ENCODE results near the gene SLC6A9.

The SLC6A9 gene

DNA sequence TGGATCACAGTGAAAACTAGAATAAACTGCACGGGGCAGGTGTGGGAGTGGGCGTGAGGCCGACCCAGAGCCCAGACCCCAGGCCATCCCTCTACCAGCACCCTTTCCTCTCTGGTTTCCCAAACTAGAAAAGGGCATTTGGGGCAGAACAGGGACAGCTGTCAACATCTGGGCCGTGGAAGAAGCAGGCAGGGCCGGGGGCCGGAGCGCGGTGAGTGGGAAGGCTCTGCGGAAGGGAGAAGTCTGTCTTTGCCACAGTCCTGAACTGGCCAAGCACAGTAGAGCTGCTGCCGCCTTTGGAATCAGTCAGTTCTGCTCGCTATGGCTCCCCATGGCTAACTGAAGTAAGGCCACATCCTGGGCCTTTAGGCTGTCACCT is 33.3 kb downstream of the SLC6A9 start:
- no peak for DNase-seq

DNA sequence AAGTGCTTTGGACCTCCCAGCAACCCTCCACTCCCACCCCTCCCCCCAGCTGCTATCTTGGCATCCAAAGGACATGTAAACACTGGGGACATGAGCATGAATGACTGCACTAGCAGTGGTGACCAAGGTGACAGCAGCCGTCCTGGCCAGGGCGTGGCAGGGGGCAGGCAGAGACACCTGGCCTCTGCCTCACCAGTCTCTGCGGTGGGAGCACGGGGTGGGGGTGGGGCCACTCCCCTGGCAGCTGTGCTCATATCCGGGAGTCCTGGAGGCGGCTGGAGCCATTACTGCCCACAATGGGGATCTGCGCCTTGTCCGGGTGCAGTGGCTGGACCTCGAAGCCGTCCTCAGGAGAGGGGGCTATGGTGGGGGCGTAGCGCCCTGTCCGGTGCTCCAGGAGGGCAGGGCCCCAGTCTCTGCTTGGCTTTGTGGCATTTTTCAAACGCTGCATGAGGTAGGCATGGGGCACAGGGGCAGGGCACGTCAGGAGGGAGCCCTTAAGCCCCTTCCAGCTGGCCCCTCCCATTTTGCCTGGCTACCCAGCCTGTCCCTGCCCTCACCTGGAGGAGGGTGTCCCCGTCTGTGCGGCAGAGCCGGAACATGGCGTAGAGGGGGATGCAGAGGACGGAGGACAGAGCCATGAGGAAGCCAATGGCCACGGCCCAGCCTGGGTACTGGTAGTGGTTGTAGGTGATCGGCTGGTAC is 33.8 kb downstream of the SLC6A9 start:
- DNase-seq: no peak

DNA sequence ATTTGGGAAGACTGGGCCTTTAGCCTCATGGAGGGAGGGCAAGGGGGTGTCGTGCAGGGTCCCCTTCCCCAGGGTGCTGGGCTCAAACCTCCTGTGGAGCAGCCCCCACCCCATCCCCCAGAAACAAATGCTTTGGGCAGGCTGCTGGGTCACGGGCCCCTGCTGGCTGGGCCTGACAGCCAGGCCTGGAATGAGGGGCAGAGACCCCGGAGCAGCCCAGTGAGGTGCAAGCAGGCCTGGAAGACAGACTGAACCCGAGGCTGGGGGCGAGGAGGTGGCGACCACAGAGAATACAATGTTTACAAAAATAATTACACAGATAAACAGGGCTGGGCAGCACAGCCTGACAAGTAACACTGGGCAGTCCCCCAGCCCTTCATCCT is 34.5 kb downstream of the SLC6A9 start:
- no peak for DNase-seq

DNA sequence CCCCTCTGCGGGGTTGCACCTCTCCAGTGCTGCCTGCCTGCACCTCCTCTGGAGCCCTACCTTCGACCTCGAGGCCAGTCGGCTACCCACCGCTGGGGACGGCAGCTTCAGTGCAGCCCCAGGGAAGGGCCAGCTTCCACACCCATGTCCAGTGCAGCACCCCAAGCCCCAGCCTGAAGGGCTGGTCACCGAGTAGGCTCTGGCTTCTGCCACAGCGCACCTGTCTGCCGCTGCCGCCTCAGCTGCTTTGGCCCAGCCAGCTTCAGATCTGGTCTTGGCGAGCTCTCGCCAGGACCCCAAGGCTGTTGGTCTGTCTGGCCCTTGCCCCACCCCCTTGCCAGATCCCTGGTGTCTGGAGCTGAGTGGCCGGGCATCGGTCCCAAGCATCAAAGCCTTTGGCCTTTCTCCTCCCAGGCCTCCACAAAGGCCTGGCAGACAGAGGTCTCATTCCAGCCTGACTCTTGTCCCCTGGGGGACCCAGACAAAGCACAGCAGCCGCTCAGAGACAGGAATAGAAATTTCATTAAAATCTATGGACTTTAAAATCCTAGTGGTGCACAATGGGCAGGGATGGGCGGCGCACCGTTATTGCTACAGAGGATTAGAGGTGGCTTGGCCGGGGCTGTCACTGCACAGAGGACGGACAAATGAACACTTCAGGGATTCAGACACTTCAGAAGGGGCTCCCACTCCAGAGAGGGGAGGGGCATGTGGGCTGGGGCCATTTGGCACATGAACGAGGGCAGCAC is 35.1 kb downstream of the SLC6A9 start:
- no peak for DNase-seq

DNA sequence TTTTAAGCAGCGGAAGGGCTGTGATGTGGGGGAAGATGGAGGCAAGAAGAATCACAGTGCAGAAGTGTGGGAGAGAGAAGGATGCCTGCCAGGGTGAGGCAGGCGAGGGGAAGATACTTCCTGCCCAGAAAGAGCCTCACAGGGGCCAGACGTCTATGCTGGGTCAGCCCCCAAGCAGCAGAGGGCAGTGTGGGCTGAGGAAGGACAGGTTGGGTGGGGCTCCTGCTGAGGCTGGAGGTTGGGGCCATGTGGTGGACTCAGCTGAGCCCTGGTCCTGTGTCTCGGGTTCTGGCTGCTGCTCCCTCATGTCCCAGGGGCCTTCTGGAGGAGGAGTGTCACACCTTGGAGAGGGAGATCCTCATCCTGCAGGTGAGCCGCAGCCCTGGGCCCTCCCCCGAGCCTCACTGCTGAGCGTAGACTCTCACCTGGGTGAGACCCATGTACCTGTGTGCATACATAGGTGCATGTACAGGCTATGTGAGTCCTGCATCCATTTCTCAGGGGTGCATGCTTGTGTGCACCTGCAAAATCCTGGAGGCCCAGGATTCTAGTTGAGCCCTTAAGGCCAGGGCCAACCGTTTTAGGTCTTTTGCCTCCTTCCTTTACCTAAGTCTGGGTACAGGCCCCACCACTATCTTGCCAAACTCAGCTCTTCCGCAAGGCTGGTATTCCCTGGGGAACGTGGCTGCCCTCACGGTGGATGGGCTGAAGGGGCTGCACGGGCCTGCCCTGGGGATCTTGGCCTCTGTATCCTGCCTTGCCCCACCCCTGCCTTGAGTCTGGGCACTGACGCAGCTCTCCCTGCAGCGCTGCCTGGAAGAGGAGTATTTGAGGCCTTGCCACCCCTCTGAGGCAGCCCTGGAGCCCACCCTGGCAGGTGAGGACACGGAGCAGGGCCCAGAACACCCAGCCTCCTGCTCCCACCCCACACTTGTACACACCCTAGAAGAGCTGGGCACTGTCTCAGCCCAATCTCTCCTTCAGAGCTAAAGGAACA is 36.2 kb downstream of the SLC6A9 start:
- no peak for DNase-seq

DNA sequence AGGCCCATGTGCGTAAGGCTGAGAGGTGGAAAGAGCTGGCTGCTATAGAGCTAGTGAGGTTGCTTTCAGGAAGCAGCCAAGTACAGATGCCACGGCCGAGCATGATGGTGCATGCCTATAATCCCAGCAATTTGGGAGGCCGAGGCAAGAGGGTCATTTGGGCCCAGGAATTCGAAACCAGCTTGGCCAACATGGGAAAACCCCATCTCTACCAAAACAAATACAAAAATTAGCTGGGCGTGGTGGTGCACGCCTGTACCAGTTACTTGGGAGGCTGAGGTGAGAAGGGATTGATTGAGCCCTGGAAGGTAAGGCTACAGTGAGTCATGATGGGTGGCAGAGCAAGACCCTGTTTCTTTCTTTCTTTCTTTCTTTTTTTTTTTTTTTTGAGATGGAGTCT is 37.2 kb downstream of the SLC6A9 start:
- no peak for DNase-seq

DNA sequence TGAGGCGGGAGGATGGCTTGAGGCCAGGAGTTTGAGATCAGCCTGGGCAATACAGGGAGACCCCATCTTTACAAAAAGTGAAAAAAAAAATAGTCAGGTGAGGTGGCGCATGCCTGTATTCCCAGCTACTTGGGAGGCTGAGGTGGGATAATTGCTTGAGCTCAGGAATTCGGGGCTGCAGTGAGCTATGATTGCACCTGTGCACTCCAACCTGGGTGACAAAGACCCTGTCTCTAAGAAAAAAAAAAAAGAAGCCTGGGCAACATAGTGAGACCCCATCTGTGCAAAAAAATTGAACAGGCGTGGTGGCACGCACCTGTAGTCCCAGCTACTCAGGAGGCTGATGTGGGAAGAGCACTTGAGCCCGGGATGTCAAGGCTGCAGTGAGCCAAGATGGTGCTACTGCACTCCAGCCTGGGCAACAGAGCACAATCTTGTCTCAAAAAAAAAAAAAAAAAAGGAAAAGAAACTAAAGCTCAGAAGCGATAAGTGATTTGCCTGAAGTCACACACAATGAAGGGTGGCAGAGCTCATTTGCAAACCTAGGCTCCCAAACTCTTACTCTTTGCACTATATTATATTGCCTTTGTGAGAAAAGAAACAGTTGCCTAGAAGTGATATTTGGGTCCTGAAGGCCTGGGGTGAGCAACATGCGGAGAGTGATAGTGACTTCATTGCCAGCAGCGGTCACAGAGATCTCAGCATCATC is 37.9 kb downstream of the SLC6A9 start:
- no peak for DNase-seq

DNA sequence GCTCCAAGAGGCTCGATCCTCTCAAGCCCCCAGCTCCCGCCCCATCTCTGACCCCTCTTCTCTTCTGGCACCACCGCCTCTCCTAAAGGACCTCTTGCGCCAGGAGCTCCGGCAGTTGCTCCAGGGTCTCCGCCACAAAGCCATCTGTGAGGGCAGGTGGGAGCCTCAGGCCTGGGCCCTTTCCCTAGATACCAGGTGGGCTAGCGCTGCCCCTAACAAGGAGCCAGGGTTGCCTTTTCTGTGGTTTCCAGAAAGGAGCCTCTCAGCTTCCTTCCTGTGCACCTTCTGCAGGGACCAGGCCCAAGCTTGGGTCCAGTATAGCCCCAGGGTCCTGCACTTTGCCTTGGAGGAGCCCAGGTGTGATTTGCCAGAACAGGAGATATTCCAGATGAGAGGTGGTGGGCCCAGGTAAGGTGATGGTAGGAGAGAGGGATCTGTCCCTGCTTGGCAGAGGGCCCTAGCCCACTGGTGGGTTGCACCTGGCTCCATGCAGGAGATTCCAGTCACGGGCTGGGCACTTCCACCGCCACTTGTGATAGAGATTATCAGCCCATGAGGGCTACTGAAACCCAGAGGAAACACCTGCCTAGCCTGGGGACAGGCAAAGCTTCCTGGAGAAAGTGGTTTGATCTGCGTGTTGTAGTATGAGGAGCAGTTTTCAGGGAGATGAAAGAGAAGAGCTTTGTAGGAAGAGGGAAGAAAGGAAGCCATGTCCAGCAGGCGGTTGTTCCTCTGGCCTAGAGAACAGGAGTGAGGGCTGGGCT is 38.8 kb downstream of the SLC6A9 start:
- DNase-seq: no peak

DNA sequence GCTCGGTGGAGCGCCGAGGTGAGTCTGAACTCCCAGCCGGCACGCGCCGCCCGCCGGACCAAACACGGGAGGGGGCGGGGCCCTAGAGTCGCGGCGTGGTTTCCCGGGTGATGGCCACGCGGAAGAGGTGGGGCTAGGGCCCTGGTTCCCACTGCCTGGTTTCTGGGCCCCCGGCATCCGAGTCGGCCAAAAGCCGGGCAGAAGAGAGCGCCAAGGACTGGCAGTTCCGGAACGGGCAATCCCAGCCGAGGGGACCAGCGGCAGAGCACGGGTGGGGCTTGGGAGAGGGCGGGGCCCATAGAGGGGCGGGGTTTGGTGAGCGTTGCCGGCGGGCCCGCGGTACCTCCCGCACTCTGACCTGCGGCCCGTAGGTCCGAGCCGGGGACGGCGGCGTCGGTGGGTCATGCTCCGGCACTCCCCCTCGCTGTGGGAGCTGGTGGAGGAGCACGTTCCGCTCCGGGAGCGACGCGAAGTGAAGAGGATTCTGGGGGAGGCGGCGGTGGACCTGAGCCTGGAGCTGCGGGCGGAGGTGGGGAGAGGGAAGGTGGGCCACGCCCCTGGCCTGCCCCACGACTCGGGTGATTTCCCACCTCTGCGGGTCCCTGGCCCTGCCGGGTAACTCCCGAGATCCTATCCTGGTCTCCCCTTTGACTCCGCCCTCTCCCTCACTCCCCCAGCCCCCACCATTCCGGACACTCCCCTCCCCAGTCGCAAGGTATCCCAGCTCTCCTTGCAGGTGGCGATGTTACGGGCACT is 39.6 kb downstream of the SLC6A9 start, which contains the start of gene CCDC24:
Gene CCDC24, plus strand, starts transcription at position 124 of the 756 bp plus-strand sequence. Its CDS starts 280 bp downstream, at position 404.
- peak; percentile 81 for DNase-seq

DNA sequence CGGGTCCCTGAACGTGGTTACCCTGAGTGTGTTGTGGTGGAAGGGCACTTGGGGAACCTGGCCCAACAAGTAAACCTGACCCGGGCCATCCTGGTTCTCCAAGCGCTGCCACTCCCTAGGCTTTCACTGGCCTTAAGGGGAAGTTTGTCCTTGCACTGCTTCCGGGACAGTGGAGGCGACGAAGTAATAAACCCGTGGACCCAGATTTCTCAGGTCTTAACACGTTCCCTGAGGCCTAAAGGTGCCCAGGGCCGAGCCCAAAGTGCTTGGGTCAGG is 40.1 kb downstream of the SLC6A9 start:
- DNase-seq: no peak

DNA sequence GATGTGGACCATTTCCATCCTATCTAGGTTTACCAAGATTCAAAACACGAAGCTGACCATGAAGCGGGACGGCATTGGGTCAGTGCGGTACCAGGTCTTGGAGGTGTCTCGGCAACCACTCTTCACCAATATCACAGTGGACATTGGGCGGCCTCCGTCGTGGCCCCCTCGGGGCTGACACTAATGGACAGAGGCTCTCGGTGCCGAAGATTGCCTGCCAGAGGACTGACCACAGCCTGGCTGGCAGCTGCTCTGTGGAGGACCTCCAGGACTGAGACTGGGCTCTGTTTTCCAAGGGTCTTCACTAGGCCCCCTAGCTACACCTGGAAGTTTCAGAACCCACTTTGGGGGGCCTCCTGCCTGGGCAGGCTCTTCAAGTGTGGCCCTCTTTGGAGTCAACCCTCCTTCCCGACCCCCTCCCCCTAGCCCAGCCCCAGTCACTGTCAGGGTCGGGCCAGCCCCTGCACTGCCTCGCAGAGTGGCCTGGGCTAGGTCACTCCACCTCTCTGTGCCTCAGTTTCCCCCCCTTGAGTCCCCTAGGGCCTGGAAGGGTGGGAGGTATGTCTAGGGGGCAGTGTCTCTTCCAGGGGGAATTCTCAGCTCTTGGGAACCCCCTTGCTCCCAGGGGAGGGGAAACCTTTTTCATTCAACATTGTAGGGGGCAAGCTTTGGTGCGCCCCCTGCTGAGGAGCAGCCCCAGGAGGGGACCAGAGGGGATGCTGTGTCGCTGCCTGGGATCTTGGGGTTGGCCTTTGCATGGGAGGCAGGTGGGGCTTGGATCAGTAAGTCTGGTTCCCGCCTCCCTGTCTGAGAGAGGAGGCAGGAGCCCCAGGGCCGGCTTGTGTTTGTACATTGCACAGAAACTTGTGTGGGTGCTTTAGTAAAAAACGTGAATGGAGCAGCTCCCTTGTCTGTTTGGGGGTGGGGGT is 40.7 kb downstream of the SLC6A9 start:
- DNase-seq: no peak

DNA sequence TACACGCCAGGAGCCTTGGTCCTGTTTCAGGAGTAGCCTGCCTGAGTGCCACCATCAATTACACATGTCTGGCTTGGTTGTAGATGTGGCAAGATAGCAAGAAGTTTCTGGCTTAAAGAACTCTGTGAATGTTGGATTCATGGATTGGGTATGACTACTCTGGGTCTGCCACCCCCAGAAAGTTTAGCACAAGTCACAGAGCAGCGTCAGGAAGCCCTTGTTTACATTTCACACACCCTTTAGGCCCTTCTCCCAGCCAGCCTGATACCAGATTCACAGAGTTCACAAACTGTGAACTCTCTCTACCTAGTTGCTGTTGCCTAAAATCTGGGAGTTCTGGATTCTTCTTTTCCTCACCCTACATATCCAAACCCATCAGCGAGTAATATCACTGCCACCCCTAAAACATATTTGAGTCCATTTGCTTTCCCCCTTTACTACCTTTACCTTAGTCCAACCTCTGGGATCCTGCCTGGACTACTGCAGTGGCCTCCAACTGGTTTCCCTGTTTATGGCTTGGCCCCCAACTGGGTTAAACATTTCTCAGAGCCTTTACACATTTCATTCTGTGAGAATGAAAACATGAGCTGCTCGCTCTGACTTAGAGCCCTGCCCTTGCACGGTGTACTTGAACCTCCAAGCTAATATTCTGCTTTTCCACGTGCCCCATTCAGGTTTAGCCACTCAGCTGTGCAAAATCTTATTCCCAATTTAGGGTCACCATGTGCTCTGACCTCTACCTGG is 43.9 kb downstream of the SLC6A9 start:
- DNase-seq: no peak

DNA sequence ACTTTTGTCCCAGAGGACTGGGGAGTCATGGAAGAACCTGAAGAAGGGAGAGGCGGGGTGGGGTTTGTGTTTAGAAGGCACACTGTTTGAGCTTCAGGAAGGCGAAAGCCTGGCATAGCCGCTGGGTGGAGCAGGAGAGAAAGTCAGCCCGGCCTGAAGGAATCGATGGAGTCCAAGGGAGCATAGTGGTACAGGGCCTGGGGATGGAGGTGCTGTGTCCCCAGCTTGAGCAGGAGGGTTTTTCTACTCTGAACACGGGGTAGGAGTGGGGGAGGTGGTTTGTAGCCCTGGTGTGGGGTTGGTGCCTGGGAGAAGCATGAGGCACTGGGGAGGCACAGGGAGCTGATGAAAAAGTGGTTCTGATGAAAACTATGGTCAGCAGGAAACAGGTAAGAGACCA is 44.5 kb downstream of the SLC6A9 start:
- no peak for DNase-seq

DNA sequence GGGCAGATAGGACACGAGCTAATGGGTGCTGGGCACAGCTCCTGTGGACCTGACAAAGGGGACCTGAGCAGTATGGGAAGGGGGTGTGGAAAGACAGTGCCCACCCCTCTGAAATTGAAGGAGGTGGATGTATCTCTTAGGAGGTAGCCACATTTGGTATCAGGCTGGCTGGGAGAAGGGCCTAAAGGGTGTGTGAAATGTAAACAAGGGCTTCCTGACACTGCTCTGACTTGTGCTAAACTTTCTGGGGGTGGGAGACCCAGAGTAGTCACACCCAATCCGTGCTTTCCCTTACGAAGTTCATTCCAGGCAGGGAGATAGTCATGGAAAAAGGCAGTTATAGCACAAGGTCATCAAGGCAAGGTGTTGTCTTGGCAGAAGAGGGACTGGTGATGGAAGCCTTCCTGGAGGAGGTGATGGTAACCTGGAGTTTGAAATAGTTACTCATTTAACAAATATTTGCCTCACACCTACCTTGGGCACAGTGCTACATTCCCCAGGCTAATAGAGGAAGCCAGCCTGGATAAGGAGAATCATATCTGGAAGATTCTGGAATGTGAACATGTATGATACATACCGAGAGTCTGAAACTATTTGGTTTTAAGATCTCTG is 45.2 kb downstream of the SLC6A9 start:
- no peak for DNase-seq

DNA sequence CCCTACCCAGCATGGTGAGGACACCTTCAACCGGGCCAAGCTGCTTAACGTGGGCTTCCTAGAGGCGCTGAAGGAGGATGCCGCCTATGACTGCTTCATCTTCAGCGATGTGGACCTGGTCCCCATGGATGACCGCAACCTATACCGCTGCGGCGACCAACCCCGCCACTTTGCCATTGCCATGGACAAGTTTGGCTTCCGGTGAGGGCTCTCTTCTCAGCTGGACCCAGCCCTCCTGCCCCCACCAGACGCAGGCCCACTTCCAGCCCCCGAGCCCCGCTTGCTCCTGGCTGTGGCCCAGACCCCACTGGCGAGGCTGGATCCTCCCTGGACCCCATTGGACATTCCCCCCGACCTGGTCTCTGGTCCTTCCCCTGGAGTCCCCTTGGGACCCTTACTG is 46.4 kb downstream of the SLC6A9 start:
- no peak for DNase-seq

DNA sequence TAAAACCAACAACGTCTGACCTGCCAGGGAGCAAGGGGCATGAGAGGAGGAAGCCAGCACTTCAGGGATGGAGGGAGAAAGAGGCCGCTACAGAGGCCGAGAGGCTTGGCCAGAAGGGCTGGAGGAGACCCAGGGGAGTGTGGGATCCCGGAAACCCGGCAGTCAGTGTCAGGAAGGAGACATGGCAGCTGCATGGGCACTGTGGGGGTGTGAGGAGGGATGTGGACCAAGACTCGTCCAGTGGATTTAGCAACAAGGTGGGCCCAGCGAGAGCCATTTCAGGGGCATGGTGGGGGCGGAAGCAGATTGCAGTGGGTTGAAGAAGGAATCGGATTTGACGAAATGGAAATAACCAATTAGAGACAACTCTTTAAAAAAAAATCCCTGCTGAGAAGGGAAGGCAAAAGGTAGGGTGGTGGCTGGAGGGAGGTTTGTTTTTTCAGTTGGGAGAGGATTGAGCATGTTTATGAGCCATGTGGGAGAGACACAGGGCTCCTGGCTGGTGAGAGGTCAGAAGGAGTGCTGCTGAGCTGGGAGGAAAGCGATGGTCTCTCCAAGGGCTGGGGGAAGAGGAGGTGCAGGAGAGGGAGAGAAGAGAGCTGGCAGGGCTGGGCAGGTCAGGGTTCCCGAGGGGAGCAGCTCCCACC is 47.9 kb downstream of the SLC6A9 start:
- no peak for DNase-seq

DNA sequence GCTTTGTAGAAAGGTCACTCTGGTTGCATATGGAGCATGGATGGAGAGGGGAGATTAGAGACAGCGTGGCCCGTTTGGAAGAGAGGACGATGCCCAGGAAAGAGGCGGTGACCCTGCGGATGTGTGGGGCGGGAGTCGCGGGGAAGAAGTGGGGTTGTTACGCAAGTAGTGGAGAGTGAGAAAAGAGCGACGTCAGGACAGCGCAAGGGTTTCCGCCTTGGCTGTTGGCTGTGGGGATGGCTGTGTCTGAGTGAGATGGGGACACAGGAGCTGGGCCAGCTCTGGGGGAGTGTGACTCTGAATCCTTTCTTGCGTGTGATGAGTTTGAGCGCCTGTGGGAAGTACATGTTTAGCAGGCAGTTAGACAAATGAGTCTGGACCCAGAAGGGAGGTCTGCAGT is 48.5 kb downstream of the SLC6A9 start:
- DNase-seq: no peak

DNA sequence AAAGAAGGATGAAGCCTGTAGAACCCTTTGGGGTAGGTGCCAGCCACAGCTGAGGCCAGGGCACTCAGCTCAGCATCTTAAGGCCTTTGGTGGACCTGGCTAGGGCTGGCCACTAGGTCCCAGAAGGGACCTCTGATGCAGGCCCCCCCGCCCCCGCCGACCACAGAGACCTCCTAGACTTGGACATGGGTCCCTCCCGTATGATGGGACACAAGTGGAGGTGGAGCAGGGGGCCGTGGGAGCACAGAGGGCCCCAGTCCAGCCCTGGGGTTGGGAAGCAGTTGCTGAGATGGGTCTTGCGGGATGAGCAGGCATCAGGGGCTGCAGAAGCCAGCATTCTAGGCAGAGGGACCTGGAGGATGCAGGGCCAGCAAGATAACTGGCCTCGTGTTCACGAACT is 49.0 kb downstream of the SLC6A9 start:
- DNase-seq: no peak

DNA sequence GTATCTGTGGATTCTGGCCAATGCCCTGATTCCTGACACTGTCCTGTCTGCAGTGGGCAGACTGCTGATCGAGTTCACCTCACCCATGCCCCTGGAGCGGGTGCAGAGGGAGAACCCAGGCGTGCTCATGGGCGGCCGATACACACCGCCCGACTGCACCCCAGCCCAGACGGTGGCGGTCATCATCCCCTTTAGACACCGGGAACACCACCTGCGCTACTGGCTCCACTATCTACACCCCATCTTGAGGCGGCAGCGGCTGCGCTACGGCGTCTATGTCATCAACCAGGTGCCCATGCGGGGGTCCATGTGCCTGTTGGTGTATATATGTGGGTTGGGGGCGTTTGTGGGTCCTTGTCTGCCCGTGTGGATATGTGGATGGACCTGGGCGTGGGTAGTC is 49.6 kb downstream of the SLC6A9 start:
- no peak for DNase-seq
